Left hindlimb (tissue), 1 donor: ENCODE measurements around the gene TBC1D1.

ENCODE experiments used
- DNase-seq: peaks from one replicate; pipeline ENCODE4 v3.0.0-alpha.2; 2018

The TBC1D1 gene

DNA sequence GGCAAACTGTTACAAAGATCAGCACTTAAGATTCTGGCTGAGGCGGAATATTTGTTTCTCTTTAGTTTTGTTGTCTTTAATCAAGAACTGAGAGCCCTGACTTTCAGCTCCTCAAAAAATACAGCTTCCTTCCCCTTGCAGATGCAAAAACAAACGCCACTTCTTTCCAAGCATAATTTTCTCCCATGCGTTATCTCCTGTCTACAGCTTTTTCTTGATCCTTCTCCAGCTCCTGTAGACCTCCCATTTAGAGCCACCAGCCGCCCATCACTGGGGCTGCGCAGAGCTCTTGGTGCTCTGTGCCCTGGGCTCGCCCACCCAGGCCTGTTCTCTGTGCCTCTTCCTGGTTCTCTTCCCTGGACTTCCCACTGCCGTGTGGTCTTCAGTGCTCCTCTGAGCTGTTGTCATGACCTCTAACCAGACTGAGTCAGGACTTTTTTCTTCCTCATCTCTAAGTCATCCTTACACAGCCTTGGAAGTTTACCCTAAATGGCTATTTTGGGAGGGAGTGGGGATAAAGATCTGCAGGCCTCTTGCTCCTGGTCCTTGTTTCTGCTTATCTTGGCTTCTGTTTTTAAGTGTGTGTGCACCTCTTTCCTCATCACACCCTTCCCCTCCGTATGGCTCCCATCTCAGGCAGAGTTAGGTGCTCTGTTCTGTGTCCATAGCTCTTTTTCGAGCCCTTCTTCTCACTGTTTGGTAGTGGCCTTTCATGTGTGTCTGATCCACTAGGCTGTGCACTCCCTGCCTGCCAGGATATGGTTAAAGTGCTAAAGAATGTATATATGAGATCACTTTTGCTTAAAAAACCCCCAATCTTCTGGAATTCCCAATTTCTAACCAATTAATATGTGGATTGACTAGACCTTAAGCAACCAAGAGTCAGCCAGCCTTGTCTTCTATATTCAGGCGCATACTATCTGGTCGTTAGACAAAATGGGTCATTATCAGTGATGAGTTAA lies 191.8 kb downstream of the TBC1D1 start:
- DNase-seq = no peak

GRCh38 chr4:38084877-38085711 lies 194.2 kb downstream of the TBC1D1 start:
- peak; percentile 82 for DNase-seq

- DNase-seq = no peak
These were observed 194.9 kb downstream of the TBC1D1 start for GRCh38 chr4:38085751-38086150.

- DNase-seq = no peak
These were observed 195.4 kb downstream of the TBC1D1 start for GRCh38 chr4:38086151-38086848.

- no peak for DNase-seq
These were observed 196.0 kb downstream of the TBC1D1 start for GRCh38 chr4:38086849-38087226.

GRCh38 chr4:38088321-38088720 lies 197.4 kb downstream of the TBC1D1 start:
- no peak for DNase-seq

- DNase-seq = no peak
These were observed 199.1 kb downstream of the TBC1D1 start for GRCh38 chr4:38089961-38090360.

DNA sequence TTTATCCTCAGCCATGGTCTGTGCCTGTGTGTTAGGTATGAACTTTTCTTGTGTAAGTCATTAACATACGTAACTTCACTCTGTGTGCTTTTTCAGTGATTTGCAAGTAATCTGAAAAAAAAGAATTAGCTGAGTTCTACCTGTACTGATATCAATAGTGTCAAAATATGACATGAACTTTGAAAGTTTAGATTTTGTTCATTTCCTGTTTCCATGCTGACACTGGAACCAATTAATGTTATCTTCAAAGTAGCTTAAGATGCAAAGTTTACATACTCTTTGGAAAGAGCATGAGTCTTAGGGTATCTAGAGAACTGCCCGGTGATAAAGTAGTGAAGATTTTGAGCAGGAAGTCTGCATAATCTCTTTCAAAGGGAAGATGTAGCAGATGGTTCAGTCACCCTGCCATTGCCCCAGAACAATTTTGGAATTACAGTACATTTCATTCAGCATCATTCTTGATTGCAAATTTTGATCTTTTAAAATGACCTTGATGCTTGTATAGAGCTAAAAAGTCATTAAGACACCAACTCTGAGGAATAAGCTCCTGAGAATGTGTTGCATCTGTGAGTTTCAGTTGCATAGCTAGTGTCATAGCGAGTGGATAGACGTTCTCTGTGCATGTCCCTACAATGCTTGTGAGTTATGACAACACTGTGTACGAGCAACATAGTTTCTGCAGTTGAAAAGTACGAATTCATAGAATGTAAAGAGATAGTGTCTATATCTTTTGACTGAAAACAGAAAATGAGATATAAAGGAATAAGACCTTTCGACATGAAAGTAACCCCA lies 199.8 kb downstream of the TBC1D1 start:
- no peak for DNase-seq

- no peak for DNase-seq
These were observed 200.8 kb downstream of the TBC1D1 start for GRCh38 chr4:38091636-38092035.

- no peak for DNase-seq
These were observed 201.8 kb downstream of the TBC1D1 start for GRCh38 chr4:38092701-38093100.

DNA sequence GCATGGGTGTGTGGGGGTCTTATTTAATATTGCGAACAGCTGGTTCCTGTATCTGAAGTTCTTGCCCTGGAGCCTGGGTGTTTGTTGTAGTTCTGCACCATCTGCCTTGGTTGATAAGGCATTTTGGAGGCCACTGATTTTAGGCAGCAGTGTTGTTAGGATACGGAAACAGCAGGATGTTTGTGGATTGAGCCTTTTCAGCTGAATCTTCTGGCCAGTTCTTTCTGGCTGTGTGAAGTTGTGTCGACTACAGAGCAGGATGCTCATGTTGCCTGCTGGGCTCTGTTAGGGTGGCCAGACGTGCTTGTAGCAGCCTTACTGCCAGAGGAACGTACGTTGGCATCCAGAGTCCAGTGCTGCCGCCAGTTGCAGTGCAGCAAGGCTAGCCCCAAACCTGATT lies 203.5 kb downstream of the TBC1D1 start:
- DNase-seq = no peak

DNA sequence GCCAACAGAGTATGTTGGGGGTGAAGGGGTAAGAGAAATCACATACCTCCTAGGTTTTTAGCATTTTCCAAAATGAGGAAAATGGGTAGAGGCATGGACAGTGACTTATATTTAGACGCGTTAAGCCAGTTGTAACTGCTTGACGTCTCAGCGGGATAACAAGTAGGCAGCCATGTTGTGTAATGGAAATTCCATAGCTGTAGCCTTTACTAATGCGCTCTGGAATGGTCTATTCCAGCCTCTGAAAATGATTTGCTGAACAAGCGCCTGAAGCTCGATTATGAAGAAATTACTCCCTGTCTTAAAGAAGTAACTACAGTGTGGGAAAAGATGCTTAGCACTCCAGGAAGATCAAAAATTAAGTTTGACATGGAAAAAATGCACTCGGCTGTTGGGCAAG lies 204.8 kb downstream of the TBC1D1 start:
- no peak for DNase-seq

GRCh38 chr4:38097818-38098217 lies 206.9 kb downstream of the TBC1D1 start:
- DNase-seq = no peak

- DNase-seq = no peak
These were observed 208.2 kb downstream of the TBC1D1 start for GRCh38 chr4:38099020-38099600.

DNA sequence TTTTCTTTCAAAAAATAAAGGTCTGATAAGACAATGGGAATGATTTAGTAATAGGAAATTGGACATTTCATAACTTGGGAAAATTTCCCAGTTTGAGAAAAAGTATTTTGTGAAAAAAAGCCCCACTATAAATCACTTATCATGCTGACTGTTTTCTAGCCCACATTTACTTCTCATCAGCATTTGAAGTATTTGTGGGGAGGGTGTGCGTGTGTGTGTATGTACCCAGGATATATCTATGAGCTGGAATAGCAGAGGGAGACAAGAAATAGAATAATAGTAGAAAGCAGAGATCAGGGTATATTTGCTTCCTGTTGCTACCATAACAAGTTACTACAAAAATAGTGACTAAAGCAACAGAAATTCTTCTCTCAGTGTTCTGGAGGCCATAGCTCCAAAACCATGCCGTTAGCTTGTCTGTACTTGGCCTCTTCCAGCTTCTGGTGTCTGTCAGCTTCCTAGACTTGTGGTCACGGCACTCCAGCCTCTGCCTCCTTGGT lies 209.1 kb downstream of the TBC1D1 start:
- no peak for DNase-seq

- no peak for DNase-seq
These were observed 209.8 kb downstream of the TBC1D1 start for GRCh38 chr4:38100474-38101255.

DNA sequence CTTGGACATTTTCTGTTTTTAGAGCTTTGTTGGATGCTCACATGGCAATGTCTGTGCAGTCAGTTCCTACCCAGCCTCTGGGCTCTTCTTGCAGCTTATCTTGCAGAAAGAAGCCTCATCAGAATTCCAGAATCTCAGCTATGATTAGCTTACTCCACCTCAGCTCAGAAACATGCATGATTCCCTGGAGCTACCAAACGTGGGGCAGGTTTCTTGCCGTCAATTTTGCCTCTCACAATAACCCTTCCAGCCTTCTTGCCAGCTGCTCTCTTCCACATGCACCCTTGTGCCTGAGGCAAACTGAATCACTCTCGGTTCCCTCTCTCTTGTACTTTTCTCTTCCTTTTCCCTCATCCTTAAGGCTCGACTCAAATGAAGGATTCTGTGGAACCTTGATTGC lies 210.7 kb downstream of the TBC1D1 start:
- DNase-seq = no peak

DNA sequence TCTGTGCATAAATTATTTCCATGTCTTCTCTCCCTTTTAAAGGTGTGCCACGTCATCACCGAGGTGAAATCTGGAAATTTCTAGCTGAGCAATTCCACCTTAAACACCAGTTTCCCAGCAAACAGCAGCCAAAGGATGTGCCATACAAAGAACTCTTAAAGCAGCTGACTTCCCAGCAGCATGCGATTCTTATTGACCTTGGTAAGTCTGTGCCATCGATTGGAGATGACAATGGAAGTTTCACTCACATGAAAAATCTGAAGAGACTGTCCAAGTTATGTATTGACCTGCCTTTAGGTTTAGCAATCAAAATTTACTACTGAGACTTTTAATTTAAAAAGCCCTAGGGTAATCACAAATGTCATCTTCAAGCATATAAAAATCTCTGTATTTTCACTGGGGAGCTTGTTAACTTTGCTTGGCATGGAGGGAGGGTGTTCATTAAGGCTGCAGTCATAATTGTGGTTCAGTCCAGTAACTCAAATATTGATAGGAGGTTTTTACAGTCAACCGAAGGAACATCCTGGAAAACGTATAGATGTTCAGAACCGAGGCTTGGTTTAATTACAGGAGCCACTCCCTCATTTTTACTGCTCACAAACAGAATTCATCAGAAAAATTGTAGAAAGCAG lies 212.2 kb downstream of the TBC1D1 start:
- DNase-seq = no peak

DNA sequence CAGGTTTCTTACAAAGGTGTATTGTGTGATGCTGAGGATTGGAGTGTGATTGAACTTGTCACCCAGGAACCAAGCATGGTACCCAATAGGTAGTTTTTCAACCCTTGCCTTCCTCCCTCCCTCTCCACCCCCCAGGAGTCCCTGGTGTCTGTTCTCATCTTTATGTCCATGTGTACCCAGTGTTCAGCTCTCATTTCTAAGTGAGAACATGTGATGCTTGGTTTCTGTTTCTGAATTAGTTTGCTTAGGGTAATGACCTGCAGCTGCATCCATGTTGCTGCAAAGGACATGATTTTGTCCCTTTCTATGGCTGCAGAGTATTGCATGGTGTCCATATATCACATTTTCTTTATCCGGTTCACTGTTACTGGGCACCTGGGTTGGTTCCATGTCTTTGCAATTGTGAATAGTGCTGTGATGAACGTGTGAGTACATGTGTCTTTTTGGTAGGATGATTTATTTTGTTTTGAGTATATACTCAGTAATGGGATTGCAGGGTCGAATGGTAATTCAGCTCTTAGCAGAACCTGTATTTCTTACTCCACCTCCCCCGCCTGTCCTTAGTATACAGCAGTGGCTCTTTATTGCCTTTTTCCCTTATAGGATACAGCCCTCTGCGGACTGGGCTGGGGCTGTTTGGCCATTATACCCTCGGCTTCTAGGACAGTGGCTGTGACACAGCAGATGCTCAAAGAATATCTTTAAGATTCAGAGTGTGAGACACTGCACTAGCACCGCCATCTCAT lies 214.8 kb downstream of the TBC1D1 start:
- DNase-seq = no peak

GRCh38 chr4:38106311-38106710 lies 215.4 kb downstream of the TBC1D1 start:
- no peak for DNase-seq
